NCI-H2107 treated with DMSO at 0.1 percent for 48 hours (cell line): ENCODE data around the gene RBM10.

Experiments used
- DNase-seq: peaks from one replicate; lab custom pipeline; 2025; ENCODE audit not compliant: unreplicated experiment; lab: John Stamatoyannopoulos, UW

The RBM10 gene

DNA sequence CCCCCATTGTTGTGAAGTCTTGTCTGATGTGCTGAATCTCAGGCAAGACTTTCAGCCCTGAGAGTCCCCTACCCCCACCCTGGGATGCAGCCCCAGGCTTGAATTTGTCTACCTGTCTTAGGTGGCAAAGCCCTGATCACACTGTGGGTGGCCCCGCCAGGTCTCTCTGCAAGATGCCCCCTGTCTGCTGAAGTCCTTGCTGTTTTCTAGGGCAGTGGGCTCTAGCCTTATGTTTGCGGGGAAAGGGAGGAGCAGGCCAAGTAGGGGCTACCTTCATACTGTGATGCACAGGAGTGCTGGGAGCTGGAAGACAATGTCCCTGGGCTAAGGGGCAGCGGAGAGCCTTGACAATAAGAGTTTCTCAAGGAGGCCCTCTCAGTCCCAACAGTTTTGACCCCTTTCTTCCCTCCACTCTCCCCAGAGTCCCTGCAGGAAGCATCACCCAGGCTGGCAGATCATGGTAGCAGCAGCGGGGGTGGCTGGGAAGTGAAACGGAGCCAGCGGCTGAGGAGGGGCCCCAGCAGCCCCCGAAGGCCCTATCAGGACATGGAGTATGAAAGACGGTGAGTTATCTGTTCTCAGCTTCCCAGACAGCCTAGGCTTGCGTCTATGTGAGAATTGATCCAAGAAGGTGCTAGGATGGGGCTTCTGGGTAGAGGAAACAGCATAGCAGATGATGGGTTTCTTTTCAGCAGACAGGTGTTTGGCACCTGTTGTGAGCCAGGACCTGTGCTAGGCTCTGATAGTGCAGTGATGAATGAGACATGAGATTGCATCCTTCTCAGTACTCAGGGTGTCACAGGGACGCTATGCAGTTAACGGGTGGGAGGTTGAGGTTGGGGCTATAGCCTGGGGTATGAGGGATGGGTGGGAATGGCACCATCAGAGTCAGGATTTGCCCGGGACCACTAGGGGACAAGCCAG lies 2.2 kb downstream of the RBM10 start:
- no peak for DNase-seq

DNA sequence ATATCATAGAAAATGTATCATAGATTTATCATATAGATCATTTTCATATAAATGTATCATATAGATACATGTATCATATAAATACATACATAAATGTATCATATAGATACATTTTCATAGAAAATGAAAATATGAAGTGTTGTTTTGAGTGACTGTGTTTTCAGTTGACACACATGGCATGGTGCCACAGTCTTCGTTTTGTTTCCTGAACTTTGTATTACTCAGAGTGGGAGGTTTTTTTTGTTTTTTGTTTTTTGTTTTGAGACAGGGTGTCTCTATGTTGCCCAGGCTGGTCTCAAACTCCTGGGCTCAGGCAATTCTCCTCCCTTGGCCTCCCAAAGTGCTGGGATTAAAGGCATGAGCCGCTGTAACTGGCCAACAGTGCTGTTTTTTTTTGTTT lies 3.9 kb downstream of the RBM10 start:
- no peak for DNase-seq

DNA sequence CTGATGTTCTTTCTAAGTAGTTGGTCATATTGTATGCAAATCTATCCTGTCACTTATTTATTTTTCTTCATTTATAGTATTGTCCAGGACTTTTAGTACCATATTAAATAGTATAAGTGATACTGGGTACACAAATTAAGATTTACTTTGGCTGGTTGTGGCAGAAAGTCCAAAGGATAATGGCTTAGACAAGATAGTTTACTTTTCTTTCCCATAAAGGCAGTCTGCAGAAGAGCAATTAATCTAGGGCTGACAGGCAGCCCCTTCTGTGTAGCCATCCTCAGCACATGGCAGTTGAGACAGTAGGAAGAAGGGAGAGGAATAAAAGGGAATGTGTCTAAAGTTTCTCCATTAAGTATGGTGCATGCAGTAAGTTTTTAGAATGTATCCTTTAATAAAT lies 6.4 kb downstream of the RBM10 start:
- DNase-seq, result no peak

DNA sequence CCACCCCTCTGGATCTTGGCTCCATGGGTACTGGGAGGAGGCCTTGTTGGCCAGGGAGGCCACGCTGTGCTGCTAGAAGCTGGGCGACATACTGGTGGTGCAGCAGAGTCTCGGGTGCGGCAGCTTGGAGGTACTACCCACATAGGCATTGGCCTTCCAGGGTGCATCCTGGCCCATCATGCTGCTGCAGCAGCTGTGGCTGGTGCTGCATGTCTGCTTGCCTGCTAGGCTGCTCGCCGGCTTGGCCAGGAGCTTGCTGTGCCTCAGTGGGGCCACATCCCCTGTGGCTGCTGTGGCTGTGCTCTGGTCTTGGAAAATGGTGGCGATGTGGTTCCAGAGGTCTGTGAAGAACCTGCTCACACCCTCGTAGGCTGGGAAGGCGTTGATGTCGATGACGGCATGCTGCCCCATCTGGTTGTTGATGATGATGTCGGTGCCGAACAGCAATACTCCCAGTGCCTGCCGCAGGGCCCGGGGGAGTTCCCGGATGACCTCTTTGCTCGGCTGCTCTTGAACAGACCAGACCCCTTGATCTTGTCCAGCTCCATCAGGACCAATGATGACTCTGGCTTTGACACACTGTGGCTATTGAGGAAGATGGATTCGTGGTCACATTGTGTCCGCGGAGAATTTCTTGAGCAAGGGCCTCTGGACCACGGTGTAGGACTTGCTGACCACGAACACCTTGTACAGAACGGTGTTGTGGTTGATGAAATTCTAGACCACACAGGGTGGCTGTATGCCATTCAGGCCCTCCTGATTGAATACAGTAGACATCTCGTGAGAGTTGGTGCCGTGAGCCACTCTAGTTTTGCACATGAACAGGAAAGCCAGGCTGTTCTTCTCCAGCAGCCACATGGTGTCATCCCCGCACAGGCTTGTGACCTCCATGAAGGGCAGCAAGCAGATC lies 11.8 kb downstream of the RBM10 start:
- no peak for DNase-seq

DNA sequence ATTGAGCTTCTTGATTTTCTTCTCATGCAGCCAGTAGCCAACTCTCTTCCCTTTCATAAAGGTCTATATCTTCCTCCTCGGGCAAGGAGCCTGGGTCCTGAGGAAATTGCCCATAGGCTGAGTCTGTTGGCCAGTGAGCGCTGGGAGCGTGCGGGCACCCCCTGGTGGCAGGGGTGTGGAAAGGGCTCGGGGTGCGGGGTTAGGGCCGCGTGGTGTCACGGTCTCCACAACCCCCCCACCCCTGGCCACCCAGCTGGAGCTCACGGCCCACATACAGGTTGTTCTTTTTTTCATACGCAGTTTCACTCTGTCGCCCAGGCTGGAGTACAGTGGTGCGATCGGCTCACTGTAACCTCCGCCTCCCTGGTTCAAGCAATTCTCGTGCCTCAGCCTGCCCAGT lies 13.1 kb downstream of the RBM10 start:
- DNase-seq, result no peak

DNA sequence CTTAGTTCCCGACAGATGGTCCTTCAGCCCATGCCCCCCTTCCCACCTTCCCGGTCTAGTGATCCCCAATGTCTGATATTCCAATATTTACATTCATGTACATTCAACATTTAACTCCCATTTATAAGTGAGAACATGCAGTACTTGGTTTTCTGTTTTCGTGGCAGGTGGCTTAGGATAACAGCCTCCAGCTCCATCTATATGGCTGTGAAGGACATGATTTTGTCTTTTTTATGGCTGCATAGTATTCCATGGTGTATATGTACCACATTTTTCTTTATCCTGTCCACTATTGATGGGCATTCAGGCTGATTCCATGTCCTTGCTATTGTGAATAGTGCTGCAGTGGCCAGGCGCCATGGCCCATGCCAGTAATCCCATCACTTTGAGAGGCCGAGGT lies 13.8 kb downstream of the RBM10 start:
- DNase-seq, result no peak

DNA sequence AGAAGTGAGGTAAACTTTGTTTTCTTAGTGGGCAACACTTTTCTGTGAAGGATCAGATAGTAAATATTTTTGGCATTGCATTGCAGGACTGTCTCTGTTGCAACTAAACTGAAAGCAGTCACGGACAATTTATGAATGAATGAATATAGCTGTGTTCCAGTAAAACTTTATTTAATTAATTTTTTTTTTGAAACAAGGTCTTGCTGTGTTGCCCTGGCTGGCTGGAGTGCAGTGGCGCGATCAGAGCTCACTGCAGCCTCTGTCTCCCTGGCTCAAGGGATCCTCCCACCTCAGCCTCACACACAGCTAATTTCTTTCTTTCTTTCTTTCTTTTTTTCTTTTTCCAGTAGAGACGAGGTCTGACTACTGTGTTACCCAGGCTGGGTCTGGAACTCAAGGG lies 15.8 kb downstream of the RBM10 start:
- DNase-seq, result no peak

DNA sequence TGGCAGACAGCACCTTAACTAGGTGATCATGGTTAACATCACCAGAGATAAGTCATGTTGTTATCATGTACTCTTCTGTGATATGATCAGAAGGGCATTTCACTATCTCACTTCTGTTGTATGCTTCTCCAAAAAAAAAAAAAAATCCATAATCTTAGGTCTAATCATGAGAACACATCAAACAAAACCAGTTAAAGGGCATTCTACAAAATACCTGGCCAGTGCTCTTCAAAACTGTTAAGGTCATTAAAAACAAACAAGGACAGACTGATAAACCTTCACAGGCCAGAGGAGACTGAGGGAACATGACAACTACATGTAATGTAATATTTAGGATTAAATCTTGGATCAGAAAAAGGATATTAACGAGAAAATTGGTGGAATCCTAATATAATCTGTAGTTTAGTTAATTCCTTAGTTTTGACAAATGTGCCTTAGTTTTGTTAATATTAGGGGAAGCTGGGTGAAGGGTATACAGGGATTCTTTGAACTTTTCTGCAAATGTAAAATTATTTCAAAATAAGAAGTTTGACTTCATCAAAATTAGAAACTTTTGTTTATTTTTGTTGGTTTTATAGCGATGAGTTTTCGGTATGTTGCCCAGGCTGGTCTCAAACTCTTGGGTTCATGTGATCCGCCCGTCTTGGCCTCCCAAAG lies 18.0 kb downstream of the RBM10 start:
- DNase-seq, result no peak

DNA sequence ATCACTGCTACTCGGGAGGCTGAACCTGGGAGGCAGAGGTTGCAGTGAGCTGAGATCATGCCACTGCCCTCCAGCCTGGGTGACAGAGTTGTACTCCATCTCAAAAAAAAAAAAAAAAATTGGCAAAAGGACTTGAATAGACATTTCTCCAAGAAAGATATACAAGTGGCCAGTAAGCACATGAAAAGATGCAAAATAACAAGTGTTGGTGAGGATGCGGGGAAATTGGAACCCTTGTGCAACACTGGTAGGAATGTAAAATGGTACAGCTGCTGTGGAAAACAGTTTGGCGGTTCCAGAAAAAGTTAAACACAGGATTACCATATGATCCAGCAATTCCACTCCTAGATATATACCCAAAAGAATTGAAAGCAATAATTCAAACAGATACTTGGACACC lies 19.4 kb downstream of the RBM10 start:
- no peak for DNase-seq

DNA sequence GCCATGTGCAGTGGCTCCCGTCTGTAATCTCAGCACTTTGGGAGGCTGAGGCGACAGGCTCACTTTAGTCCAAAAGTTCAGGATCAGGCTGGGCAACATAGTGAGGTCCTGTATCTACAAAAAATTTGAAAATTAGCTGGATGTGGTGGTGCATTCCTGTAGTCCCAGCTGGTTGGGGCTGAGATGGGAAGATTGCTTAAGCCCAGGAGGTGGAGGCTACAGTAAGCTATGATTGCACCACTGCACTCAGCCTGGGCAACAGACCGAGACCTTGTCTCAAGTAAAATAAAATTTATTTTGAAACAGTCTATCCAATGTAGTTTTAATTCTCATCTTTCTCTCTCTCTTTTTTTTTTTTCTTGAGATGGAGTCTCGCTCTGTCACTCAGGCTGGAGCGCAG lies 21.1 kb downstream of the RBM10 start:
- no peak for DNase-seq

DNA sequence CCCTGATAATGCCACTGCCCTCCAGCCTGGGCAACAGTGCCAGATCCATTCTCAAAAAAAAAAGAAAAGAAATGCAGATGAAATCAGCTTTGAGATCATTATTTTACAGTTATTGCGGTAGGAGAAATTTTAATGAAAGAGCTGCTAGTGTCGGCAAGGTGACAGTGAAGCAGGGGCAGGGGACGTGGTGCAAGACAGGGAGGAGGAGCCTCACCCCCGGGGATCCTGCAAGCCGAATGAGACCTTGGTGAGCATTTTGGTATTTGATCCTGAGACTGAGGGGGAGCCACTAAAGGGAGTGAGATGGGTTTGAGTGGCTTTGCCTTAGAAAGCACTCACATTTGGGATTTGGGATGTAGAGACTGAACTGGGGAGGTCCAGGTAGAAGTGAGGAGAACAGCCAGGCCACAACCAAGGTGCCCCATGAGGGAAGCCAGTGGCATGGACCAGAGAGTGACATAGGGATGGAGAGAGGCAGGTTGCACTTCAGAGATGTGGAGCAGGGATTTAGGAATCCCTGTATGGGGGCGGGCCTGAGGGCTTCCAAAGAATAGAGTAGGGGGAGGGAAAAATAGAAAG lies 23.6 kb downstream of the RBM10 start:
- DNase-seq, result no peak

DNA sequence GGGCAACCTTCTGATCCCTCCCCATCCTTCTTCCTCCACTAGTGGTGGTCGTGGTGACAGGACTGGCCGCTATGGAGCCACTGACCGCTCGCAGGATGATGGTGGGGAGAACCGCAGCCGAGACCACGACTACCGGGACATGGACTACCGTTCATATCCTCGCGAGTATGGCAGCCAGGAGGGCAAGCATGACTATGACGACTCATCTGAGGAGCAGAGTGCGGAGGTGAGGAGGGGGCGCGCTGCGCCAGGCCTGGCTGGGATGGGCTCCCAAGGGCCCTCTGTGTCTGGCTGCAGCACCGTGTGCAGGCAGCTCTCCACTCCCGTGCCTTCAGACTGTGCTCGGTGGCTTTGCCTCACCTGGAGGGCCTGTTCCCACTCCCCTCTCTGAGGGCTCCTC lies 24.3 kb downstream of the RBM10 start:
- no peak for DNase-seq

DNA sequence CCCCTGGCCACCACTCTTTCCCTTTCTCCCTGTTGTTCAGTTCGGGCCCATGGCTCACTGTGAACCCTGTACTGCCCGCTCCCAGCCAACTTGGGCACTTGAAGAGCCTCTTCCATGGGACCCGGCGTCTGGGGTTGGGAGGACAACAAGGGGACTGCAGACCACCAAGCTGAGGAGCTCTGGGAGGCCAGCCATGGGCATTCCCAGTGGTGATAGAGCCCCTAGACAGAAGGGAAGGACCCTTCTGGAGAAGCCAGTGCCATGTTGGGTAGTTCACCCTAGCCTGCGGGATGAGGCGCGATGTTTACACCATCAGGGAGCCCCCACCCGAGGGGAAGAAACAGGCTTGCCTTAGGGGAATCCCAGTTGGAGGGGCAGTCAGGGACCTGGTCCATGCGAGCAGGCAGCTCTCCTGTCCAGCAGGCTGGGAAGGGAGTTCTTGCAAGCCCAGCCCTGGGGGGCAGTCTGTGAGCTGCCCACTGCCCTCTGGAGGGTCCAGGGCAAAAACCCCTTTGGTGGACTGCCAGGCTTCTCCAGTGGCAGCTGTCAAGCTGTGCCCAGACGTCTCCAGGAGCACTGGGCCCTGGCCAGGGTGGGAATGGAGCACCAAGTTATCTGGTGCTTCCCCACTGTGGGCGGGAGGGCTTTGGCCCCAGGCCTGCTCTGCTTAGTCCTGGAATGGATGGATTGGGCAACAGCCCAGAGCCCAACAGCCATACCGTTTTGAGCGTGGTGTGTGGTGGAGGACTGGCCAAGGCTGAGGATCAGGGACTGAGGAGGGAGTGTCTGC lies 24.9 kb downstream of the RBM10 start:
- no peak for DNase-seq

DNA sequence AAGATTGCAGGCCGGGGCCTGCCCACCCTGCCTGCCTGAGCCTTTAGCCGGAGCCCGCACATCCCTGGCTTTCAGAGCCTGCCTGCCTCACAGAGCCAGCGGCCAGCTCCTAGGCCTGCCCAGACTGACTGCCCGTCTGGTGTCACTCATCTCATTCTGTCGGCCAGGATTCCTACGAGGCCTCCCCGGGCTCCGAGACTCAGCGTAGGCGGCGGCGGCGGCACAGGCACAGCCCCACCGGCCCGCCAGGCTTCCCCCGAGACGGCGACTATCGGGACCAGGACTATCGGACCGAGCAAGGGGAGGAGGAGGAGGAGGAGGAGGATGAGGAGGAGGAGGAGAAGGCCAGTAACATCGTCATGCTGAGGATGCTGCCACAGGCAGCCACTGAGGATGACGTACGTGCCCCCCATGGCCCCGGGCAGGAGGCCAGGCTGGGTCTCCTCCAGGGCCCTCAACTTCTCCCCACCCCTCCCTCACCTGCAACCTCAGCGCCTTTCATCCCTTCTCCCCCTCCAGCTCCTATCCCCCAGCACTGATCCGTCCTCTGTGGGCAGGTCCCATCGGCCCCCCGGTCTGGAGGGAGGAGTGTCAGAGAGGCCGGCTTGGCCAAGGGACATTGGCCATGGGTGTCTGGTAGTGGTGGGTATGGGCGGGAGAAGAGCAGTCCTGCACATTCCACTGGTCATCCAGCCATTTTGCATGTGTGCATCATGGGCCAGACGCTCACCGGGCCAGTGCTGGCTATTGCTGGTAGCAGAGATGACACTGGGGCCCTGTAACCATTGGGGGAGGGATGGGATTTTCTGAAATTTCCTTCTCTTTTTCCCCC lies 26.1 kb downstream of the RBM10 start:
- no peak for DNase-seq

DNA sequence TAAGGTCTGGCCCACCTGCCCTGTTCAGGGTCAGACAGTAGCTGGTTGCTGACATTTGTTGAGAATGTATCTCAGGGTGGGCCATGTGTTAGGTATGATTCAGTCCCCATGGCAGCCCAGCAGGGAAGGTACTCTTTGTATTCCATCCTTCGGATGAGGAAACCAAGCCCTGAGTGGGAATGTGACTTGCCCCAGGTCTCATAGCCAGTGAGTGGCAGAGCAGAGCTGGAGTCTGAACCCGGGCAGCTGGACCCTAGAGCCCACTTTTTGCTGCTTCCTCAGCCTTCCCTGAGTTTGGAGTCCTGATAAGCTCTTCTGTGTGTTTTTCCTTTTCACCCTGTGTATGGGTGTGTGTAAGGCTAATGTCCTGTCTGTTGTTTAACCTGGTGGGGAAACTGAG lies 27.0 kb downstream of the RBM10 start:
- no peak for DNase-seq

DNA sequence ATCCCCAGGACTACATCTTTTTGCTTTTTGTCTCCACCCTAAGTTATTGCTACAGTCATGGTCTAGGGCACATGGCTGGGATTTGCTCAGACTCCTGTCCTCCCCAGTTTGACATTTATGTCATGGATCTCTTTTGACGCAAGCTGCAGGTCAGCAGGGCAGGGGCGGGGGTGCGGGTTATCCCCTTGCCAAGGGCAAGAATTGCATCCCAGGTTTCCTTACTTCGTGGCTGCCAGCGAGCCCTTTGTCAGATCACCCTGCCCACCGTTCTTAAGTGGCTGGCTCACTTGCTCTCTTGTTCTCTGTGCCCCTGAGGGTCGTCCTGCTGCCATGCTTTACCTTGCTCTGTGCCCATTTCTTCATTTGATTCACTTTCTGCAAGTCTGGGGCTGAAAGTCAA lies 27.5 kb downstream of the RBM10 start:
- no peak for DNase-seq

DNA sequence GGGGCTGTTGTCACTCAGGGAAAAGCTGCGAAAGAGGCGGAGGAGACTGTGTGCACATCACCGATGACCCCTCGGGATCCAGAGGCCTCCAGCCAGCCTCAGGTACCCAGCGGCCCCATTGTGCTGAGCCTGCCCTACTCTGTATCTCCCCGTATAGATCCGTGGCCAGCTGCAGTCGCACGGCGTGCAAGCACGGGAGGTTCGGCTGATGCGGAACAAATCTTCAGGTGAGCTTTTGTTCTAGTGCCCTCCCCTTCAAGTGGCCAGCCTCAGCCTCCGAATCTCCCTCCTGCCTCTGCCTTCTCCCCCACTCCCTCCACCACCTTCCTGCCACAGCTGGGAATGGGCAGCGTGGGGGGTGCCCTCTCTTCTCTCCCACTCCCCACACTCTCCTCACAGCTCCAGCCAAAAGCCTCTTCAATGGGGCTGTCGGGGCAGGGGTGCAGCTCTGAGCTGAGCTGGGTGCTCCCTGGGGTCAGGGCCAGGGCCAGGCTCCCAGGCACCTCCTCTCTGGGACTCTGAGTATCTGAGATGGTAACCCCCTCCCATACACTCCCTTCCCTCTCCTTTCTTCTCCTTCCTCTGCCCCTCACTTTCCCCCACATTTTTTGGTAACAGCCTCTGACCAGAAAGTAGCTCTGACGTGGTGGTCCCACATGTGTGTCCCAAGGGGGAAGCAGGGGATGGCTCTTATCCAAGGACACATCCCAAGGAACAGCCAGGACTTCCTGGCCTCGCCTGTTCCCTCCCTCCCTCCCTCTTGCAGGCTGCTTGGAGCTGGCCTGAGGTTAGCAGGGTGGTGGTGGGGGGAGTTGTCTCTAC lies 28.2 kb downstream of the RBM10 start:
- no peak for DNase-seq

DNA sequence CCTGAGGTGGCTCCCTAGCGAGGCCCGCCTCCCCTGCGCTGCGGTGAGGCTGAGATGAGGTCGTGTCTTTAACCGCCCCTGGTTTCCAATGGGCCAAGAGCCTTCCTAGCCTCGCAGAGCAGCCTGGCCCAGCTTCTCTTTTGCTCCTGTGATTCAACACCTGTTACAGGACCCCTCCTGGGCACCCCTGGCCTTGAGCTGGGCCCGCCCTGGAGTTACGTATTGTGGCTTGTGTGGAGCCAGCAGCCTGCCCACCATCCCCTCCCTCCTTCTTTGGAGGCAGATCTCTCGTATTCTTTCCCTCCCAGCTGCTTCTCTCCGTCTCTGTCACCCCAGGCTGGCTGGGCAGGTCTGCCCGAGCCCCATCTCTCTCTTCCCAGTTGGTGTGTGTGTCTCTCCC lies 29.4 kb downstream of the RBM10 start:
- DNase-seq, result no peak
